H1 (cell line): ENCODE measurements around the gene CFAP61.

Source experiments
- EZH2 ChIP-seq: fragments of 200-600 bp; sonication (generic); IDR thresholded peaks from 2 replicates; pipeline ENCODE4 v1.7.1; 2012; ENCODE audit warnings: low read depth, mild to moderate bottlenecking, moderate library complexity, low read length, inconsistent platforms; ENCODE audit not compliant: severe bottlenecking
- GTF2F1 ChIP-seq: IDR thresholded peaks from 2 replicates; pipeline ENCODE4 v1.6.1; 2012; ENCODE audit warnings: low read depth, low read length, improper control_type of control experiment, borderline replicate concordance
- SRF ChIP-seq: IDR thresholded peaks from 2 replicates; pipeline ENCODE4 v1.6.1; 2011; ENCODE audit warnings: mild to moderate bottlenecking, low read depth, low read length, moderate library complexity
- TAF1 ChIP-seq: IDR thresholded peaks from 2 replicates; pipeline ENCODE4 v1.6.1; 2011; ENCODE audit warnings: mild to moderate bottlenecking, low read depth, low read length
- TEAD4 ChIP-seq: IDR thresholded peaks from 2 replicates; pipeline ENCODE4 v1.6.1; 2012; ENCODE audit warnings: low read depth, low read length, inconsistent platforms, mixed read lengths
- TF ChIP-seq, protein P1 (sequence below), 3 experiments: IDR thresholded peaks; 1 replicate in 2 of 3; 2 replicates in 1 of 3; pipeline versions ENCODE4 v1.5.1 to v1.6.1; 2011; ENCODE audit warnings: low read length in 3 of 3, mild to moderate bottlenecking in 3 of 3, inconsistent platforms in 2 of 3, low read depth in 1 of 3, moderate library complexity in 1 of 3; ENCODE audit not compliant: insufficient read depth in 1 of 3; ENCODE audit errors: control extremely low read depth in 1 of 3
- TF ChIP-seq, protein P2 (sequence below): IDR thresholded peaks from 2 replicates; pipeline ENCODE4 v1.6.1; 2012; ENCODE audit warnings: low read length, inconsistent platforms

DNA sequence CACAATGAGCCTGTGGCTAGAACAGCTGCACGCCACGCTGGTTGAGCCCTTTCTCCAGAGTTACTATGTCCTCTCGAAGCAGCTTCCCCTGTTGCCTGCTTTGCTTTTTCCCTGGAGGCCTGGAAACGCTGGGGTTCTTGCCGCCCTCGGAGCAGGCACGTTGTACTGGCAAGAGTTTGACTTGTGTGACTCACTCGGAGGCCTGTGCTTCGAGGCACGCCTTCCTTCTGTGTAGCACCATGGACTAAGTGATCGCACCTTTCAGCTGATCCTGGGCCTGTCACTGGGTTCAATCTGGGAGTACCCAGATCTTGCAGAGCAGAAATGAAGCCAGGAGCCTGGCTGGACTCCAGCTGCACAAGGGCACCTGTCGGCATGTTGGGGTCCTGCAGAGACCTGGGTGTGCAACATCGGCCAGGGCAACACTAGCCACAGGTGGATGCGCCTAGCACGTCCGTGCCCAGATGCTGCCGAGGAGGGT is 320.8 kb downstream of the CFAP61 start:
- TF ChIP-seq, protein P1, sequence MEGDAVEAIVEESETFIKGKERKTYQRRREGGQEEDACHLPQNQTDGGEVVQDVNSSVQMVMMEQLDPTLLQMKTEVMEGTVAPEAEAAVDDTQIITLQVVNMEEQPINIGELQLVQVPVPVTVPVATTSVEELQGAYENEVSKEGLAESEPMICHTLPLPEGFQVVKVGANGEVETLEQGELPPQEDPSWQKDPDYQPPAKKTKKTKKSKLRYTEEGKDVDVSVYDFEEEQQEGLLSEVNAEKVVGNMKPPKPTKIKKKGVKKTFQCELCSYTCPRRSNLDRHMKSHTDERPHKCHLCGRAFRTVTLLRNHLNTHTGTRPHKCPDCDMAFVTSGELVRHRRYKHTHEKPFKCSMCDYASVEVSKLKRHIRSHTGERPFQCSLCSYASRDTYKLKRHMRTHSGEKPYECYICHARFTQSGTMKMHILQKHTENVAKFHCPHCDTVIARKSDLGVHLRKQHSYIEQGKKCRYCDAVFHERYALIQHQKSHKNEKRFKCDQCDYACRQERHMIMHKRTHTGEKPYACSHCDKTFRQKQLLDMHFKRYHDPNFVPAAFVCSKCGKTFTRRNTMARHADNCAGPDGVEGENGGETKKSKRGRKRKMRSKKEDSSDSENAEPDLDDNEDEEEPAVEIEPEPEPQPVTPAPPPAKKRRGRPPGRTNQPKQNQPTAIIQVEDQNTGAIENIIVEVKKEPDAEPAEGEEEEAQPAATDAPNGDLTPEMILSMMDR (IDR thresholded peaks at IDR 0.05; ENCODE audit: control extremely low read depth in 1 of 3, insufficient read depth in 1 of 3, low read depth in 1 of 3, low read length in 3 of 3): no peak
- TF ChIP-seq, protein P2, sequence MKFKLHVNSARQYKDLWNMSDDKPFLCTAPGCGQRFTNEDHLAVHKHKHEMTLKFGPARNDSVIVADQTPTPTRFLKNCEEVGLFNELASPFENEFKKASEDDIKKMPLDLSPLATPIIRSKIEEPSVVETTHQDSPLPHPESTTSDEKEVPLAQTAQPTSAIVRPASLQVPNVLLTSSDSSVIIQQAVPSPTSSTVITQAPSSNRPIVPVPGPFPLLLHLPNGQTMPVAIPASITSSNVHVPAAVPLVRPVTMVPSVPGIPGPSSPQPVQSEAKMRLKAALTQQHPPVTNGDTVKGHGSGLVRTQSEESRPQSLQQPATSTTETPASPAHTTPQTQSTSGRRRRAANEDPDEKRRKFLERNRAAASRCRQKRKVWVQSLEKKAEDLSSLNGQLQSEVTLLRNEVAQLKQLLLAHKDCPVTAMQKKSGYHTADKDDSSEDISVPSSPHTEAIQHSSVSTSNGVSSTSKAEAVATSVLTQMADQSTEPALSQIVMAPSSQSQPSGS: no peak
- no peak for TF ChIP-seq TAF1
- TF ChIP-seq EZH2: no peak
- TF ChIP-seq SRF: no peak
- TF ChIP-seq GTF2F1: no peak
- no peak for TF ChIP-seq TEAD4
